ENCODE measurements around the gene TMEM266.

GRCh38 chr15:76064375-76064774 is 4.6 kb downstream of the TMEM266 start:
- TF ChIP-seq CTCF (conservative IDR thresholded peaks at IDR 0.05; ENCODE audit: low read depth in 2 of 2) (no peak), EZH2 (IDR thresholded peaks at IDR 0.05; ENCODE audit: low read depth, unreplicated experiment) (no peak)

Measured in GM23338 (cell line).